HG03520 (cell line): ENCODE measurements around the gene MSH2.

Source experiments
- ATAC-seq: cut with Tn5 transposase; IDR thresholded peaks from one replicate; pipeline ENCODE4 v1.9.1; 2021; ENCODE audit warnings: mild to moderate bottlenecking, moderate library complexity; ENCODE audit not compliant: unreplicated experiment

MSH2 gene

GRCh38 chr2:47528874-47529273 is 125.9 kb downstream of the MSH2 start:
- ATAC-seq, result no peak

- no peak for ATAC-seq
These were observed 127.3 kb downstream of the MSH2 start for GRCh38 chr2:47530105-47530760.

GRCh38 chr2:47531378-47532042 is 128.6 kb downstream of the MSH2 start:
- no peak for ATAC-seq
